ENCODE data around the gene ENDOD1. TPM values are rescaled to one million over a fixed set of nuclear protein-coding genes. Genes with fewer than 3 reads are reported as not detected.
"Not testable (repeated sequence)": the region's sequence is repeated elsewhere in the genome, so short reads cannot be mapped to it uniquely, and the experiment has no call there.

ENDOD1 gene, protein sequence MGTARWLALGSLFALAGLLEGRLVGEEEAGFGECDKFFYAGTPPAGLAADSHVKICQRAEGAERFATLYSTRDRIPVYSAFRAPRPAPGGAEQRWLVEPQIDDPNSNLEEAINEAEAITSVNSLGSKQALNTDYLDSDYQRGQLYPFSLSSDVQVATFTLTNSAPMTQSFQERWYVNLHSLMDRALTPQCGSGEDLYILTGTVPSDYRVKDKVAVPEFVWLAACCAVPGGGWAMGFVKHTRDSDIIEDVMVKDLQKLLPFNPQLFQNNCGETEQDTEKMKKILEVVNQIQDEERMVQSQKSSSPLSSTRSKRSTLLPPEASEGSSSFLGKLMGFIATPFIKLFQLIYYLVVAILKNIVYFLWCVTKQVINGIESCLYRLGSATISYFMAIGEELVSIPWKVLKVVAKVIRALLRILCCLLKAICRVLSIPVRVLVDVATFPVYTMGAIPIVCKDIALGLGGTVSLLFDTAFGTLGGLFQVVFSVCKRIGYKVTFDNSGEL
- total RNA-seq: 30.4 TPM
- long read RNA-seq, full-length matches to known transcripts: 34 of 47 reads
- long read RNA-seq, partial matches to known transcripts: 12 of 47 reads
- long read RNA-seq, other reads (novel, unspliced or antisense): 1 of 47 reads

GRCh38 chr11:95089620-95090542 lies at the start of gene ENDOD1:
ENDOD1 (plus strand) TSS chr11:95089846; CDS start chr11:95089928, 82 bp downstream.
- Histone ChIP-seq H3K36me3 (no peaks in the 10 kb centered on the region), H3K4me1 (peaks cover 42% of the 10 kb centered on the region), H3K9me3 (no peaks in the 10 kb centered on the region), H3K4me3 (peak within 1 kb of the TSS; percentile 95), H3K27ac (peak within 1 kb of the TSS; percentile 96), H3K27me3 (ENCODE audit: low read depth) (no peaks in the 10 kb centered on the region)
- intact Hi-C loops (cut with DNase I): no loop called here
- peak; percentile 99 for ATAC-seq
- TF ChIP-seq, protein P1, sequence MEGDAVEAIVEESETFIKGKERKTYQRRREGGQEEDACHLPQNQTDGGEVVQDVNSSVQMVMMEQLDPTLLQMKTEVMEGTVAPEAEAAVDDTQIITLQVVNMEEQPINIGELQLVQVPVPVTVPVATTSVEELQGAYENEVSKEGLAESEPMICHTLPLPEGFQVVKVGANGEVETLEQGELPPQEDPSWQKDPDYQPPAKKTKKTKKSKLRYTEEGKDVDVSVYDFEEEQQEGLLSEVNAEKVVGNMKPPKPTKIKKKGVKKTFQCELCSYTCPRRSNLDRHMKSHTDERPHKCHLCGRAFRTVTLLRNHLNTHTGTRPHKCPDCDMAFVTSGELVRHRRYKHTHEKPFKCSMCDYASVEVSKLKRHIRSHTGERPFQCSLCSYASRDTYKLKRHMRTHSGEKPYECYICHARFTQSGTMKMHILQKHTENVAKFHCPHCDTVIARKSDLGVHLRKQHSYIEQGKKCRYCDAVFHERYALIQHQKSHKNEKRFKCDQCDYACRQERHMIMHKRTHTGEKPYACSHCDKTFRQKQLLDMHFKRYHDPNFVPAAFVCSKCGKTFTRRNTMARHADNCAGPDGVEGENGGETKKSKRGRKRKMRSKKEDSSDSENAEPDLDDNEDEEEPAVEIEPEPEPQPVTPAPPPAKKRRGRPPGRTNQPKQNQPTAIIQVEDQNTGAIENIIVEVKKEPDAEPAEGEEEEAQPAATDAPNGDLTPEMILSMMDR (IDR thresholded peaks at IDR 0.05): no peak
- peak; percentile 91 for DNase-seq

DNA sequence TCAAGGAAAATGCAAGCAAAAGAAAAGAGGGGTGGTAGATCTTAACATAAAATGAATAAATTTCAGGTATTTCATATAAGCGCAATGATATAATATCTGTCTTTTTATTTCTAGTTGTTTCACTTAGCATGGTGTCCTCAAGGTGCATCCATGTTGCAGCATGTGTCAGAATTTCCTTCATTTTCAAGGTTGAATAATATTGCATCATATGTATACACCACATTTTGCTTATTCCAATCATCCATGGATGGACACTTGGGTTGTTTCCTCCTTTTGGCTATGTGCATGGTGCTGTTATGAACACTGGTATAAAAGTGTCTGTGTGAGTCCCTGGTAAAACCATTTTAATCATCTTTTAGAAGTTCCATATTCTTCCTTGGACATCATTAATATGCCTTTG lies 47.4 kb upstream of the ENDOD1 start:
- TF ChIP-seq, protein P1 (IDR thresholded peaks at IDR 0.05): no peak
- ATAC-seq (no peak), DNase-seq (no peak)
- peaks cover 7% of the 10 kb centered on the region for H3K27me3 ChIP-seq (ENCODE audit: low read depth)
- no peak overlapping the region for H3K4me3 ChIP-seq
- H3K4me1 ChIP-seq: no peaks in the 10 kb centered on the region
- H3K27ac ChIP-seq: no peak overlapping the region
- H3K36me3 ChIP-seq: no peaks in the 10 kb centered on the region
- no peaks in the 10 kb centered on the region for H3K9me3 ChIP-seq
- intact Hi-C loops (cut with DNase I): no loop called here

GRCh38 chr11:95042906-95043305 lies 46.7 kb upstream of the ENDOD1 start:
- Histone ChIP-seq H3K4me3 (no peak overlapping the region), H3K4me1 (no peaks in the 10 kb centered on the region), H3K9me3 (no peaks in the 10 kb centered on the region), H3K36me3 (no peaks in the 10 kb centered on the region), H3K27me3 (ENCODE audit: low read depth) (peaks cover under 1% of the 10 kb centered on the region), H3K27ac (no peak overlapping the region)
- intact Hi-C loops (cut with DNase I): no loop called here
- DNase-seq: no peak
- no peak for ATAC-seq
- TF ChIP-seq, protein P1 (IDR thresholded peaks at IDR 0.05): no peak

- DNase-seq: no peak
- TF ChIP-seq, protein P1 (IDR thresholded peaks at IDR 0.05): no peak
These were observed 45.6 kb upstream of the ENDOD1 start for GRCh38 chr11:95044010-95044409.

DNA sequence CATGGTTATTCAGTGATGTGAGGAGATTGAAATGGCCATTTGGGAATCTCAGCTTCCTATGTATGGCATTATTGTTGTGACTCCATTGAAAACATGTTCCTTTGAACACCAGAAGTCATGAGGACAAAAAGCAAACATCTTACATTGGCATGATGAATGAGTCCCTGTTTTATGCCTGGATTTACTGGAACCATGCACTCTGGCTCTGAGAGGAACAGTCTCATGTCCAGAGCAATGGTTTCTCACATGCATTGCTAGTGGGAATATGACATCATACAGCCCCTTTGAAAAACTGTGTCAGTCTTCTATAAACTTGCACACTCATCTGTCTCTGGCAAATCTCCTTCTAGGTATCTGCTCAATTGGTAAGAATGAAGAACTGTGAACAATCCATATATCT lies 43.8 kb upstream of the ENDOD1 start:
- no peak for DNase-seq
- no peaks in the 10 kb centered on the region for H3K36me3 ChIP-seq
- no peak for ATAC-seq
- no peaks in the 10 kb centered on the region for H3K9me3 ChIP-seq
- peaks cover 7% of the 10 kb centered on the region for H3K27me3 ChIP-seq (ENCODE audit: low read depth)
- no peak overlapping the region for H3K4me3 ChIP-seq
- no peak overlapping the region for H3K27ac ChIP-seq
- no peaks in the 10 kb centered on the region for H3K4me1 ChIP-seq
- intact Hi-C loops (cut with DNase I): no loop called here
- TF ChIP-seq, protein P1 (IDR thresholded peaks at IDR 0.05): no peak

More at GRCh38 chr11:95044010-95044409, 45.6 kb upstream of the ENDOD1 start:
- Histone ChIP-seq H3K27ac (no peak overlapping the region), H3K9me3 (no peaks in the 10 kb centered on the region), H3K36me3 (no peaks in the 10 kb centered on the region), H3K27me3 (ENCODE audit: low read depth) (no peaks in the 10 kb centered on the region), H3K4me3 (no peak overlapping the region), H3K4me1 (no peaks in the 10 kb centered on the region)
- intact Hi-C loops (cut with DNase I): no loop called here
- no peak for ATAC-seq

- H3K27me3 ChIP-seq (ENCODE audit: low read depth); H3K4me3 ChIP-seq; H3K27ac ChIP-seq; ATAC-seq; intact Hi-C loops (cut with DNase I); H3K4me1 ChIP-seq; DNase-seq; H3K36me3 ChIP-seq; H3K9me3 ChIP-seq: not testable (repeated sequence)
These were observed 40.5 kb upstream of the ENDOD1 start, which contains the start of gene KDM4F for GRCh38 chr11:95049122-95049521. KDM4F (plus strand) TSS chr11:95049422.
